Dermis lymphatic vessel endothelial cell (primary cell): ENCODE measurements around the gene DAPL1. TPM values are rescaled to one million over a fixed set of nuclear protein-coding genes. Genes with fewer than 3 reads are reported as not detected.

ENCODE experiments used
- total RNA-seq: library from RNA; depleted of rRNA; stranded (reverse); fragments of >200 nt; gene quantifications from 2 replicates; pipeline ENCODE4 v1.2.1, GENCODE V29; 2014

The DAPL1 gene
- total RNA-seq: not detected in 2 replicates

GRCh38 chr2:158795195-158795924, at the start of gene DAPL1:
DAPL1 (plus strand) TSS chr2:158795317; CDS start chr2:158795373, 56 bp downstream.

Other genes with a start within 250 kb of the DAPL1 start
- 66.3 and 101 TPM in 2 replicates for gene TANC1, start 173.3 kb downstream of the DAPL1 start, total RNA-seq